ENCODE results near the gene OR2T5.
"Not testable (repeated sequence)": the region's sequence is repeated elsewhere in the genome, so short reads cannot be mapped to it uniquely, and the experiment has no call there.

Gene OR2T5

DNA sequence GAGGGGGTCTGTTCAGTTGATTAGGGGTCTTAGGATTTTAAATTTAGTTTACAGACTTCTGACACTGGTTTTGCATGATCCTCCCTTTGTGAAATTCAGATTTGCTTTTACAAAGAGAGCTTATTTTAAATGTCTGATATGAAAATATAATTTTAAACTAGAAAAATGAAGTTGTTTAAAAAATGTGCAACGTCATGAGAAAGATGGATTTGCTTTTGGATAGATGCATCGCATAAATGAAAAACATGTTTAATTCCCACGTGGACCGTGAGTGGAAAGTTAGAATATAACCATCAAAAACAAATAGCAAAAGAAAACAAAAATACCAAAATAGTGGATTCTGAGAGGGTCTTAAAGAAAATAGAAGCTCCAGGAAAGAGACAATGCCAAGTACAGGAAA is 17.2 kb upstream of the OR2T5 start:
- Histone ChIP-seq H3K27ac (no peak overlapping the region), H3K4me3 (no peak overlapping the region), H3K36me3 (ENCODE audit: insufficient read depth, low read length) (no peaks in the 10 kb centered on the region), H3K9me3 (ENCODE audit: low read depth, low read length) (no peaks in the 10 kb centered on the region), H3K9ac (ENCODE audit: insufficient read length) (no peak overlapping the region)
- no peak for DNase-seq (ENCODE audit: low read depth, low spot score)
- TF ChIP-seq EZH2 (IDR thresholded peaks at IDR 0.05) (no peak), POLR2AphosphoS5 (IDR thresholded peaks at IDR 0.05; ENCODE audit: borderline replicate concordance, low read depth, low read length) (no peak), FOXP2 (optimal IDR thresholded peaks at IDR 0.05; ENCODE audit: control extremely low read depth, extremely low read length, insufficient read depth) (no peak)

DNA sequence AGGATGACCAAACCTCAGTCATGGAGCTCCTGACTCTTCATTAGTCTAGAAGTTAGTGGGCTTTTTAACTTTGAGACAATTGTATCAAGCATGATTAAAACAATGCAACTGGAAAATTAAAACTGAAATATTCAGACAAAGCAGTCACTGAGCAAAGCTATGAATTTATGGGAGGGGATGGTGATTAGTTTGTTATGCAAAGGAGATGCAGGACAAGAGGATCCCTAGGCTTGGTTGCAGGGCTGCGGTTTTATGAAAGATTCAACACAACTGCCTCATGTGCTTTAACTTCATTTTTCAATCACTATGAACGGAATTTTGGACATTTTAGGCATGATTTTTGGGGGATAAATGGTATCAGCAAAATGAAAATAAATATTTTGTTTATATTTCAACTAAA is 16.3 kb upstream of the OR2T5 start:
- H3K4me3 ChIP-seq; H3K9ac ChIP-seq (ENCODE audit: insufficient read length); H3K27ac ChIP-seq; DNase-seq (ENCODE audit: low read depth, low spot score); H3K9me3 ChIP-seq (ENCODE audit: low read depth, low read length); H3K36me3 ChIP-seq (ENCODE audit: insufficient read depth, low read length): not testable (repeated sequence)

DNA sequence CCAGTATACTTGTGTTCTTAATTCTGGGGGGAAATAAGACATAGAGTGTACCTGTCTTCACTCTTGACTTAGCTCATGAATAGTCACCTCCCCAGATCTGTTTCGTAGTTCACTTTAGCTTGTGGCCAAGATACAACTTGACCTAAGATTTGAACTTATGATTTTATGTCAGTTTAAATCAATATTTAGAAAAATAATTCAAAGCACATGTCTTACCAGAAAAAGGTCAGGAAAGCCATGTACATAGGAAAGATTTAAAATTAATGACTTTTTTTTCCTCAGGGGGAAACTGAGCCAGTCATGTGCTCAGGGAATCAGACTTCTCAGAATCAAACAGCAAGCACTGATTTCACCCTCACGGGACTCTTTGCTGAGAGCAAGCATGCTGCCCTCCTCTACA is 15.3 kb upstream of the OR2T5 start, which contains the start of gene OR2T3:
TSS of gene OR2T3 (plus strand) at position 301 of the 400 bp plus-strand sequence. CDS start at position 301, 0 bp downstream.
- H3K9ac ChIP-seq (ENCODE audit: insufficient read length); DNase-seq (ENCODE audit: low read depth, low spot score); H3K27ac ChIP-seq; H3K4me3 ChIP-seq; H3K9me3 ChIP-seq (ENCODE audit: low read depth, low read length); H3K36me3 ChIP-seq (ENCODE audit: insufficient read depth, low read length): not testable (repeated sequence)

DNA sequence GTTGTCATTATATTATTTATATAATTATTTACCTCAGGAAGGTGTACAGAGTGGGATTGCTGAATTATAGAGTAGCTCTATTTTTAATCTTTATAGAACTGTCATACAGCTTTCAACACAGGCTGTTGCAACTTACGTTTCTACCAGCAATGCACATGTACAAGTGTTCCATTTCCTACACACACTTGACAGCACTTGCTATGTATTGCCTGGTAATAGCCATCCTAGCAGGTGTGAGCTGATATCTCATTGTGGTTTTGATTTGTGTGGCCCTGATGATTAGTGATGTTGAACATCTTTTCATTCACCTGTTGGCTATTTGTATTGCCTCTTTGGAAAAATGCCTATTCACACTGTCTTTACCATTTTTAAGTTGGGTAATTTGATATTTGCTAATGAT is 12.7 kb upstream of the OR2T5 start:
- H3K27ac ChIP-seq = not testable (repeated sequence)

DNA sequence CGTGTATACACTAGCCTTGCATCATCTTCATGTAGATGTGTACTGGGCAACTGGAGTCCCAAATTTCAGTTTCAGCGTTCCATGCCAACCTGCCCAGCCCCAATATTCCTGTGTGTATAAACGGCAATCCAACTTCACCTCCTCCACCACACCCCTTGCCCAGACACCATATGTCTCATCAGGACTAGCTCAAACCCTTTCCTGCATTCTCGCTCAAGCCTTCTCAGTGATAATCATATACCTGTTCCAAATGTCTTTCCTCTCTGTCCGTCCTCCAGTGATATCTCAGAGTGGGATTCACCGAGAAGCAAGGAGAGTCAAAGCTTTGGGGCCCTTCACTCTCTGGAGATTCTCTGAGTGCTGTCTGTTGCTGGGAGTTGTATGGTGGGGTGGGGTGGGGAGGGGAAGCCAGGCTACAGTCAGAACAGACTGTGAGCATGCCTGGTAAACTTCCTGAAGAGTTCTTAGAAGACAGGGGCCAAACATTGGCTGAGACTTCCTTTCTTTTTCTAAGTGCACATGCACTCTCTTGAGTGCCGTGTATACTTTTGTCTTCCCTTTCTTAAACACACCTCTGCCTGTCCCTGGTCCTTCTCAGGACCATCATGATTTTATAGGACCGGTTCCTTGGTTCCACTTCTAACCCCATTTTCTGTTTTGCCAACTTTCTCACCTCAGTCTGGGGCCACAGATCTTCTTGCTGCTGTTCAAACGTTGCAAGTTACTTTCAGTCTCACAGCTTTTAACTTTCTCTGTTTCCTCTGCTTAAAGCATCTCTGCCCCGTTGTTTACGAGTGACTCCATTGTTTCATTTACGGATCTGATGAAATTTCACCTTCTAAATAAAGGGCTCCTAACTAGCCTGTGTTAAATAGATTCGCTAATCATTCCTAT is 6.5 kb upstream of the OR2T5 start:
- H3K9me3 ChIP-seq (ENCODE audit: low read depth, low read length); H3K36me3 ChIP-seq (ENCODE audit: insufficient read depth, low read length); H3K4me3 ChIP-seq; H3K9ac ChIP-seq (ENCODE audit: insufficient read length); DNase-seq (ENCODE audit: low read depth, low spot score); H3K27ac ChIP-seq: not testable (repeated sequence)

More for the DNA sequence above, 12.7 kb upstream of the OR2T5 start:
- H3K4me3 ChIP-seq; DNase-seq (ENCODE audit: low read depth, low spot score); H3K9ac ChIP-seq (ENCODE audit: insufficient read length); H3K36me3 ChIP-seq (ENCODE audit: insufficient read depth, low read length); H3K9me3 ChIP-seq (ENCODE audit: low read depth, low read length): not testable (repeated sequence)

DNA sequence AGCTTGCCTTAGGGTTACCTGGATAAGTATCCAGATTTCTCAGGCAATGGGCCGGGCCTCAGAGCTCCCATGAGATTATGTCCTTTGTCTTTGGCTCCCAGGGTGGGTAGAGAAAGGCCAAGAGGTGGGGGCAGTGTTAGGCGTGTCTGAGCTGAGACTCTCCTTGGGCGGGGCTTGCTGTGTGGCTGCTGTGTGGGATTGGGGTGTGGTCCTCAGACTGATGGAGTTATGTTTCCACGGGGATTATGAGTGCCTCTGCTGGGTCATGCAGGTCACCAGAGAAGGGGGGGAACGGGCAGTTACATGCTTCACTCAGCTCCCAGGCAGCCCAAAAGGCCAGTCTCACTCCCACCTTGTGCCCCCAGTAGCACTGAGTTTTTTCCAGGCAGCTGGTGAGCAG is 8.3 kb downstream of the OR2T5 start:
- H3K27ac ChIP-seq; DNase-seq (ENCODE audit: low read depth, low spot score); H3K9ac ChIP-seq (ENCODE audit: insufficient read length); H3K9me3 ChIP-seq (ENCODE audit: low read depth, low read length); H3K36me3 ChIP-seq (ENCODE audit: insufficient read depth, low read length); H3K4me3 ChIP-seq: not testable (repeated sequence)

DNA sequence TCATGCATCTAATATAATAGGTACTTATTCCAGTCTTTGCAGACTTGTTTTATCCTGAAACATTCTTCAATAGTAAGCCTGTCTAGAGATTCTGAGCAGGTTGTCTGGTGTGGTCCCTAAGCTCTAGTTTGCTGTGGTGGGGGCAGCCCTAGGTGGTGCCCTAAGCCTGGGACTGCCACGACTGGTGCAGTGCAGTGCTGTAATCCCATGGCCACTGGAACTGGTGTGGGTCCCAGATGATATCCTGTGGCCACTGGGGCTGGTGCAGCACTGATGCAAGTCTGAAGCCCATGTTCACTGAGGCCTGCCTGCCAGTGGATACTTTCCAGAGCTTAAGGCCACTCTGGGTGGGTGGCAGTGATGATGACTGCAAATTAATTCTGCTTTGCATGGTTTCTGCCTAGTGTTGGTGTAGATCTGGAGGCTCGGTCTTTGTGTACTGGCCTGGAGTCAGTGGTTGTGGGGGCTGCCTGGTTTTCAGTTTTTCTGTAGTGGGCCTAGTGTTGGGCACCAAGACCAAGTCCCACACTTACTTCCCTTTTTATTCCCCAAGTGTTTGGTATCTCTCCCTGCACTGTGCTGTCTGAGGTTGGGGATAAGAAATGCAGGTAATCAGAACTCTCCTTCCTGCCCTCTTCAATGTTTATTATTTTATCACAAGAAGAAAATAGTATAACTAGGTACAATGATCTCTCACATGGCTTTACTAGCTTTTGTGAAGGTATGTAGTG is 12.1 kb downstream of the OR2T5 start:
- not testable (repeated sequence) for H3K9ac ChIP-seq (ENCODE audit: insufficient read length); H3K27ac ChIP-seq; DNase-seq (ENCODE audit: low read depth, low spot score); H3K36me3 ChIP-seq (ENCODE audit: insufficient read depth, low read length); H3K4me3 ChIP-seq; H3K9me3 ChIP-seq (ENCODE audit: low read depth, low read length)

DNA sequence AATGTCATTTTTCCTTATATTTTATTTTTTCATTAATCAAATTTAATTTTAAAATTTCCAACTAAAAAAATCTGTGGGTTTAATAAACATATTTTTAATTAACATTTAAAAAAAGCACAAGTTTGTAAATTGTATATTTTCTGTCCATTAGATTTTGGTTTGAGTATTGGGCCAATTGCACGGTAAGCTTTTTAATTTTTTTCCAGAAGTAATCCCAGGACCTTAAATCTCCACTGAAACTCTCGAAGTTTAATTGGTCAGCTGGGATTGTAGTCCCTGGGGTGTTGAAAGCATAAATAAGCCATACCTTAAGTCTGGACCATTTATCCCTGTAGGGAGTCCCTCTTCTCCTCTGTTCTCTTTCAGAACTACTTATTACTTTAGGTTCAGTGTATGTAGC is 19.4 kb downstream of the OR2T5 start, which contains the start of gene OR2G6:
TSS of gene OR2G6 (plus strand) at position 301 of the 400 bp plus-strand sequence. CDS start 13,574 bp downstream, outside the sequence.
- H3K4me3 ChIP-seq; DNase-seq (ENCODE audit: low read depth, low spot score); H3K9me3 ChIP-seq (ENCODE audit: low read depth, low read length); H3K27ac ChIP-seq; H3K36me3 ChIP-seq (ENCODE audit: insufficient read depth, low read length); H3K9ac ChIP-seq (ENCODE audit: insufficient read length): not testable (repeated sequence)

DNA sequence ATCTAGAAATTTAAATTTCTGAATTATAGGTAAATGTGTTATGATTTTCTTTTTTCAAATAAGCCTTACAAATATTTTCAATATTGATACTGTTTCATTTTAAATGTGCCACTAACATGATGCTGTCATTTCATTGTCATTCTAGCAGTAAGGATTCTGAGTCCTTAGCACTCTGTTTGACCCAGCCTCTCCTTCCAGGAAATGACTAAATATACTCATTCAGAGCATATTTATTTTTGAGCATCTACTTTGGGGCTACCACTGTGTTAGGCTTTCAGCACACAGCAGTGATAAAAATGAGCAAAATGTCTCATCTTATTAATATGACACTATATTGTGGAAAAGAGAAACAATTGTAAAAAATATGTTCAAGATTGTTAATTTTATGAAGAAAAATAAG is 21.8 kb downstream of the OR2T5 start:
- DNase-seq (ENCODE audit: low read depth, low spot score); H3K27ac ChIP-seq; H3K9me3 ChIP-seq (ENCODE audit: low read depth, low read length); H3K4me3 ChIP-seq; H3K36me3 ChIP-seq (ENCODE audit: insufficient read depth, low read length); H3K9ac ChIP-seq (ENCODE audit: insufficient read length): not testable (repeated sequence)

DNA sequence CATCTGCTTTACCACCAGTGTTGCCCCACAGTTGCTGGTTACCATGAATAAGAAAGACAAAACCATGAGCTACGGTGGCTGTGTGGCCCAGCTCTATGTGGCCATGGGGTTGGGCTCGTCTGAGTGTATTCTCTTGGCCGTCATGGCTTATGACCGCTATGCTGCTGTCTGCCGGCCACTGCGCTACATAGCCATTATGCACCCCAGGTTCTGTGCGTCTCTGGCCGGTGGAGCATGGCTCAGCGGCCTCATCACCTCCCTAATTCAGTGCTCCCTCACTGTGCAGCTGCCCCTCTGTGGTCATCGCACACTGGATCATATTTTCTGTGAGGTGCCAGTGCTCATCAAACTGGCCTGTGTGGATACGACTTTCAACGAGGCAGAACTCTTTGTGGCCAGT is 33.5 kb downstream of the OR2T5 start:
- H3K9ac ChIP-seq (ENCODE audit: insufficient read length) = no peak overlapping the region
- no peak for DNase-seq (ENCODE audit: low read depth, low spot score)
- H3K36me3 ChIP-seq (ENCODE audit: insufficient read depth, low read length) = no peaks in the 10 kb centered on the region
- TF ChIP-seq POLR2AphosphoS5 (IDR thresholded peaks at IDR 0.05; ENCODE audit: borderline replicate concordance, low read depth, low read length) (no peak), EZH2 (IDR thresholded peaks at IDR 0.05) (no peak), FOXP2 (optimal IDR thresholded peaks at IDR 0.05; ENCODE audit: control extremely low read depth, extremely low read length, insufficient read depth) (no peak)
- H3K27ac ChIP-seq = no peak overlapping the region
- H3K9me3 ChIP-seq (ENCODE audit: low read depth, low read length) = no peaks in the 10 kb centered on the region
- H3K4me3 ChIP-seq = no peak overlapping the region

DNA sequence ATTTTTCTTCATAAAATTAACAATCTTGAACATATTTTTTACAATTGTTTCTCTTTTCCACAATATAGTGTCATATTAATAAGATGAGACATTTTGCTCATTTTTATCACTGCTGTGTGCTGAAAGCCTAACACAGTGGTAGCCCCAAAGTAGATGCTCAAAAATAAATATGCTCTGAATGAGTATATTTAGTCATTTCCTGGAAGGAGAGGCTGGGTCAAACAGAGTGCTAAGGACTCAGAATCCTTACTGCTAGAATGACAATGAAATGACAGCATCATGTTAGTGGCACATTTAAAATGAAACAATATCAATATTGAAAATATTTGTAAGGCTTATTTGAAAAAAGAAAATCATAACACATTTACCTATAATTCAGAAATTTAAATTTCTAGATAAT is 49.1 kb downstream of the OR2T5 start:
- H3K9me3 ChIP-seq (ENCODE audit: low read depth, low read length); DNase-seq (ENCODE audit: low read depth, low spot score); H3K9ac ChIP-seq (ENCODE audit: insufficient read length); H3K4me3 ChIP-seq; H3K36me3 ChIP-seq (ENCODE audit: insufficient read depth, low read length); H3K27ac ChIP-seq: not testable (repeated sequence)

All from SK-N-MC (cell line).